ELF-1 (cell line): Measurements from ENCODE around the gene C14orf119.
"Not testable (repeated sequence)": the region's sequence is repeated elsewhere in the genome, so short reads cannot be mapped to it uniquely, and the experiment has no call there.

Source experiments
- DNase-seq: peaks from one replicate; pipeline ENCODE4 v3.0.0-alpha.2; 2016; ENCODE audit warnings: low read depth, low spot score

C14orf119 gene

GRCh38 chr14:23089498-23090253, 5.6 kb upstream of the C14orf119 start:
- no peak for DNase-seq

GRCh38 chr14:23090254-23090636, 5.1 kb upstream of the C14orf119 start:
- DNase-seq, result no peak

GRCh38 chr14:23091294-23092225, 3.7 kb upstream of the C14orf119 start:
- no peak for DNase-seq

- no peak for DNase-seq
Measured at GRCh38 chr14:23093104-23093503, 2.2 kb upstream of the C14orf119 start.

- DNase-seq, result no peak
Measured at GRCh38 chr14:23093526-23093925, 1.8 kb upstream of the C14orf119 start.

GRCh38 chr14:23093991-23094665, 1.2 kb upstream of the C14orf119 start:
- no peak for DNase-seq

- DNase-seq, result peak; percentile 92
Measured at GRCh38 chr14:23094666-23095195, 574 bp upstream of the C14orf119 start, which contains the start of gene ACIN1. Gene ACIN1 (minus strand): TSS chr14:23095136. CDS start chr14:23095112, 24 bp downstream.

- DNase-seq, result no peak
Measured at GRCh38 chr14:23097786-23098185, 2.5 kb downstream of the C14orf119 start.

GRCh38 chr14:23099212-23099861, 4.0 kb downstream of the C14orf119 start:
- DNase-seq, result no peak

GRCh38 chr14:23101213-23101970, 6.1 kb downstream of the C14orf119 start:
- no peak for DNase-seq

- DNase-seq, result no peak
Measured at GRCh38 chr14:23101986-23102625, 6.8 kb downstream of the C14orf119 start.

GRCh38 chr14:23102801-23103200, 7.5 kb downstream of the C14orf119 start:
- no peak for DNase-seq

GRCh38 chr14:23103581-23103980, 8.3 kb downstream of the C14orf119 start:
- DNase-seq, result no peak

GRCh38 chr14:23104070-23104590, 8.8 kb downstream of the C14orf119 start:
- no peak for DNase-seq

- peak; percentile 45 for DNase-seq
Measured at GRCh38 chr14:23104591-23105347, 9.5 kb downstream of the C14orf119 start, which contains the start of gene CIROP. Gene CIROP (minus strand): TSS chr14:23104989. CDS start chr14:23104920, 69 bp downstream.

- no peak for DNase-seq
Measured at GRCh38 chr14:23105348-23105824, 10.1 kb downstream of the C14orf119 start.

- DNase-seq, result no peak
Measured at GRCh38 chr14:23106747-23107045, 11.4 kb downstream of the C14orf119 start.

- DNase-seq, result not testable (repeated sequence)
Measured at GRCh38 chr14:23107620-23108019, 12.3 kb downstream of the C14orf119 start.

GRCh38 chr14:23108169-23108568, 12.9 kb downstream of the C14orf119 start:
- DNase-seq, result not testable (repeated sequence)
